Panc1 (cell line): ENCODE measurements around the gene LZTS2. TPM values are rescaled to one million over a fixed set of nuclear protein-coding genes. Genes with fewer than 3 reads are reported as not detected.

ENCODE experiments used
- ATAC-seq: fragments of 200-7000 bp; cut with Tn5 transposase; 2 replicates; pipeline ENCODE4 v1.9.1; 2020; ENCODE audit warnings: mild to moderate bottlenecking, moderate library complexity
- BruUV-seq: library from RNA; stranded (reverse); fragments of 400-500 nt; replicated peaks from 2 replicates; lab custom pipeline; 2021; lab: Mats Ljungman, UMichigan
- CTCF ChIA-PET: fragments of 300-600 bp; sonication (Branson Sonifier 250); formaldehyde crosslinking; loops from one replicate; lab custom pipeline; 2022; ENCODE audit warnings: antibody characterized with exemption; lab: Charles Lee
- POLR2A ChIA-PET: fragments of 300-600 bp; sonication (Branson Sonifier 250); formaldehyde crosslinking; loops from one replicate; lab custom pipeline; 2022; ENCODE audit warnings: antibody characterized with exemption; lab: Charles Lee
- DNase-seq: peaks from one replicate; pipeline ENCODE4 v3.0.0-alpha.2; 2010; ENCODE audit warnings: low read depth, low spot score
- H3K27ac ChIP-seq: 2 replicates; pipeline ENCODE4 v1.5.1; 2011; ENCODE audit warnings: mild to moderate bottlenecking, low read length, inconsistent platforms
- H3K27me3 ChIP-seq: fragments of 200-500 bp; sonication (Bioruptor generic); 2 replicates; pipeline ENCODE4 v1.6.0; 2014; ENCODE audit warnings: low read length, inconsistent platforms; ENCODE audit not compliant: control insufficient read depth, insufficient read depth
- H3K36me3 ChIP-seq: fragments of 200-500 bp; sonication (Bioruptor generic); 2 replicates; pipeline ENCODE4 v1.5.1; 2014; ENCODE audit warnings: inconsistent platforms, mild to moderate bottlenecking, low read length, moderate library complexity; ENCODE audit not compliant: control insufficient read depth, insufficient read depth
- H3K4me1 ChIP-seq: 2 replicates; pipeline ENCODE4 v1.5.1; 2011; ENCODE audit warnings: inconsistent platforms, mild to moderate bottlenecking, low read length, moderate library complexity; ENCODE audit not compliant: control insufficient read depth, insufficient read depth
- H3K4me3 ChIP-seq, 2 experiments: 2 replicates each; pipeline ENCODE4 v1.5.1; 2011 to 2012; ENCODE audit warnings: low read depth in 2 of 2, low read length in 2 of 2, mild to moderate bottlenecking in 2 of 2, inconsistent platforms in 1 of 2, moderate library complexity in 1 of 2
- H3K9me3 ChIP-seq: fragments of 200-500 bp; sonication (Bioruptor generic); 2 replicates; pipeline ENCODE4 v1.5.1; 2014; ENCODE audit warnings: low read depth, mild to moderate bottlenecking, inconsistent platforms, low read length, moderate library complexity; ENCODE audit not compliant: control insufficient read depth, insufficient read depth
- CTCF ChIP-seq: fragments of 450-650 bp; IDR thresholded peaks from 2 replicates; pipeline ENCODE4 v1.5.1; 2017; ENCODE audit warnings: mild to moderate bottlenecking
- POLR2AphosphoS5 ChIP-seq: IDR thresholded peaks from 2 replicates; pipeline ENCODE4 v1.6.1; 2012; ENCODE audit warnings: mild to moderate bottlenecking, low read depth, low read length, moderate library complexity
- REST ChIP-seq, 2 experiments: IDR thresholded peaks; 2 replicates each; pipeline ENCODE4 v1.6.1; 2011 to 2012; ENCODE audit warnings: low read depth in 2 of 2, control low read depth in 1 of 2, low read length in 1 of 2, mild to moderate bottlenecking in 1 of 2, moderate library complexity in 1 of 2; ENCODE audit not compliant: insufficient read depth in 1 of 2
- SIN3A ChIP-seq: IDR thresholded peaks from 2 replicates; pipeline ENCODE4 v1.6.1; 2012; ENCODE audit warnings: low read depth, mild to moderate bottlenecking, low read length, moderate library complexity, borderline replicate concordance; ENCODE audit not compliant: insufficient read depth
- TCF7L2 ChIP-seq: IDR thresholded peaks from 2 replicates; pipeline ENCODE4 v1.6.1; 2011; ENCODE audit warnings: mild to moderate bottlenecking, low read depth, low read length, inconsistent platforms
- in situ Hi-C: cut with HindIII; loops from 2 replicates; pipeline ENCODE4 v1.10.0; 2016; ENCODE audit warnings: low sequenced_read_pairs, low pct_unique_long_range_greater_than_20kb
- intact Hi-C: fragments of 100-400 bp; cut with micrococcal nuclease; formaldehyde crosslinking; loops from one replicate; pipeline ENCODE4 v1.10.0; 2022; ENCODE audit not compliant: unreplicated experiment
- total RNA-seq: library from RNA; stranded (reverse); gene quantifications from one replicate; pipeline ENCODE4 v1.2.1, GENCODE V29; 2021; ENCODE audit not compliant: unreplicated experiment

Gene LZTS2
- total RNA-seq, 1 experiment from 2014 or later = 65.5 TPM

GRCh38 chr10:101006593-101007098 is 7.0 kb downstream of the LZTS2 start:
- Histone ChIP-seq H3K27ac (no peak overlapping the region), H3K9me3 (no peaks in the 10 kb centered on the region), H3K27me3 (no peaks in the 10 kb centered on the region), H3K4me3 (no peak overlapping the region), H3K36me3 (peaks cover 3% of the 10 kb centered on the region; the same call in 1 of the 2 replicates), H3K4me1 (peaks cover 10% of the 10 kb centered on the region)
- intact Hi-C loops (no loop called here), in situ Hi-C loops (no loop called here)
- BruUV-seq = TSS peak; percentile 73
- ChIA-PET CTCF (interaction anchor here (1.0 to 2.1 kb wide), 2 partner anchors 9 to 12 kb away, joined by 4 to 9 read pairs; no protein-coding TSS in a partner anchor), POLR2A (interaction anchor here (0.6 kb wide), 1 partner anchor 541 kb away, joined by 14 read pairs; no protein-coding TSS in a partner anchor)
- no peak for ATAC-seq
- DNase-seq = no peak
- no peak for TF ChIP-seq REST (IDR thresholded peaks at IDR 0.05; ENCODE audit: insufficient read depth in 1 of 2, low read depth in 2 of 2, low read length in 1 of 2)
- TF ChIP-seq SIN3A = no peak
- TF ChIP-seq POLR2AphosphoS5 = no peak
- TF ChIP-seq TCF7L2 = no peak
- no peak for TF ChIP-seq CTCF

GRCh38 chr10:101007099-101007711 is 7.6 kb downstream of the LZTS2 start:
- BruUV-seq = no TSS peak
- no peak overlapping the region for H3K27ac ChIP-seq

More at GRCh38 chr10:101007099-101007711, 7.6 kb downstream of the LZTS2 start:
- ChIA-PET POLR2A (no interaction called here), CTCF (interaction anchor here (1.0 to 2.1 kb wide), 2 partner anchors 9 to 12 kb away, joined by 4 to 9 read pairs; no protein-coding TSS in a partner anchor)
- in situ Hi-C loops = no loop called here
- Histone ChIP-seq H3K4me3 (no peak overlapping the region), H3K27me3 (no peaks in the 10 kb centered on the region), H3K9me3 (no peaks in the 10 kb centered on the region), H3K4me1 (peaks cover 12% of the 10 kb centered on the region), H3K36me3 (peaks cover 3% of the 10 kb centered on the region; the same call in 1 of the 2 replicates)
- TF ChIP-seq CTCF = no peak
- TF ChIP-seq REST (IDR thresholded peaks at IDR 0.05; ENCODE audit: insufficient read depth in 1 of 2, low read depth in 2 of 2, low read length in 1 of 2) = no peak
- no peak for TF ChIP-seq POLR2AphosphoS5
- TF ChIP-seq SIN3A = no peak
- no peak for TF ChIP-seq TCF7L2
- intact Hi-C loops = no loop called here
- DNase-seq (no peak), ATAC-seq (peak; percentile 30; the same call in 1 of the 2 replicates)
